ENCODE data around the gene LGALS7. TPM values are rescaled to one million over a fixed set of nuclear protein-coding genes. Genes with fewer than 3 reads are reported as not detected.
"Not testable (repeated sequence)": the region's sequence is repeated elsewhere in the genome, so short reads cannot be mapped to it uniquely, and the experiment has no call there.

The LGALS7 gene
- 1 to 10 TPM in 1 of 3 donors, under 1 TPM in 1, not detected in 1; 1.00 to 2.1 TPM for polyA plus RNA-seq (ENCODE audit: insufficient read length in 3 of 3)
- long read RNA-seq, donor 1 = 0 reads
- long read RNA-seq, donor 2 = 0 reads
- long read RNA-seq, donor 3 = 0 reads
- long read RNA-seq, donor 4 = 0 reads
- long read RNA-seq, donor 5 = 0 reads
- long read RNA-seq, donor 6 = 0 reads
- long read RNA-seq, donor 7, partial matches to known transcripts = 5 of 5 reads
- long read RNA-seq, donor 7, other reads (novel, unspliced or antisense) = 0 of 5 reads
- long read RNA-seq, donor 8, partial matches to known transcripts = 0 of 1 reads
- long read RNA-seq, donor 8, other reads (novel, unspliced or antisense) = 0 of 1 reads
- long read RNA-seq, donor 9 = 0 reads
- long read RNA-seq, donor 10 = 0 reads
- long read RNA-seq, donor 11 = 0 reads
- long read RNA-seq, donor 12 = 0 reads
- long read RNA-seq, donor 13 = 0 reads
- long read RNA-seq, donor 14 = 0 reads
- long read RNA-seq, donor 15 = 0 reads
- long read RNA-seq, donor 16 = 0 reads

GRCh38 chr19:38773469-38774177 lies at the start of gene LGALS7:
TSS of gene LGALS7 (minus strand) at chr19:38773517. CDS start at chr19:38773492, 25 bp downstream.
- DNase-seq (ENCODE audit: extremely low read depth in 1 of 11, low read depth in 9 of 11, low spot score in 4 of 11) = no peak

GRCh38 chr19:38821230-38821825 lies 48.0 kb upstream of the LGALS7 start:
- DNase-seq (ENCODE audit: extremely low read depth in 1 of 11, low read depth in 9 of 11, low spot score in 4 of 11) = not testable (repeated sequence)

- DNase-seq (ENCODE audit: extremely low read depth in 1 of 11, low read depth in 9 of 11, low spot score in 4 of 11) = peak in 1 of 11 donors; percentile 32
These were observed 46.1 kb upstream of the LGALS7 start for GRCh38 chr19:38819231-38819920.

- DNase-seq (ENCODE audit: extremely low read depth in 1 of 11, low read depth in 9 of 11, low spot score in 4 of 11) = no peak
These were observed 43.8 kb upstream of the LGALS7 start for GRCh38 chr19:38817081-38817480.

GRCh38 chr19:38816131-38816750 lies 42.9 kb upstream of the LGALS7 start:
- no peak for DNase-seq (ENCODE audit: extremely low read depth in 1 of 11, low read depth in 9 of 11, low spot score in 4 of 11)

GRCh38 chr19:38815059-38816001 lies 42.0 kb upstream of the LGALS7 start:
- DNase-seq (ENCODE audit: extremely low read depth in 1 of 11, low read depth in 9 of 11, low spot score in 4 of 11) = no peak

GRCh38 chr19:38813932-38814331 lies 40.6 kb upstream of the LGALS7 start:
- not testable (repeated sequence) for DNase-seq (ENCODE audit: extremely low read depth in 1 of 11, low read depth in 9 of 11, low spot score in 4 of 11)

- DNase-seq (ENCODE audit: extremely low read depth in 1 of 11, low read depth in 9 of 11, low spot score in 4 of 11) = no peak
These were observed 40.0 kb upstream of the LGALS7 start for GRCh38 chr19:38813323-38813722.

GRCh38 chr19:38812841-38813320 lies 39.6 kb upstream of the LGALS7 start, which contains the start of gene LGALS4:
TSS of gene LGALS4 (minus strand) at chr19:38812945. CDS start at chr19:38812886, 59 bp downstream.
- DNase-seq (ENCODE audit: extremely low read depth in 1 of 11, low read depth in 9 of 11, low spot score in 4 of 11) = no peak

GRCh38 chr19:38812009-38812840 lies 38.9 kb upstream of the LGALS7 start:
- DNase-seq (ENCODE audit: extremely low read depth in 1 of 11, low read depth in 9 of 11, low spot score in 4 of 11) = no peak

- DNase-seq (ENCODE audit: extremely low read depth in 1 of 11, low read depth in 9 of 11, low spot score in 4 of 11) = no peak
These were observed 36.4 kb upstream of the LGALS7 start for GRCh38 chr19:38809592-38810252.

- no peak for DNase-seq (ENCODE audit: extremely low read depth in 1 of 11, low read depth in 9 of 11, low spot score in 4 of 11)
These were observed 35.4 kb upstream of the LGALS7 start for GRCh38 chr19:38808741-38809140.

GRCh38 chr19:38807374-38808098 lies 34.2 kb upstream of the LGALS7 start:
- DNase-seq (ENCODE audit: extremely low read depth in 1 of 11, low read depth in 9 of 11, low spot score in 4 of 11) = not testable (repeated sequence)

GRCh38 chr19:38806371-38806770 lies 33.1 kb upstream of the LGALS7 start:
- DNase-seq (ENCODE audit: extremely low read depth in 1 of 11, low read depth in 9 of 11, low spot score in 4 of 11) = no peak

GRCh38 chr19:38805180-38805579 lies 31.9 kb upstream of the LGALS7 start:
- no peak for DNase-seq (ENCODE audit: extremely low read depth in 1 of 11, low read depth in 9 of 11, low spot score in 4 of 11)
